GM12892 (cell line): ENCODE measurements around the gene NR0B2.

Source experiments
- POLR2A ChIP-seq: IDR thresholded peaks from 2 replicates; pipeline ENCODE4 v1.6.1; 2011; ENCODE audit warnings: low read depth, low read length, control low read depth
- POLR2AphosphoS5 ChIP-seq: IDR thresholded peaks from 2 replicates; pipeline ENCODE4 v1.6.1; 2011; ENCODE audit warnings: low read depth, low read length, control low read depth

- TF ChIP-seq POLR2A (no peak), POLR2AphosphoS5 (no peak)
Observed at GRCh38 chr1:26915204-26915842, 1.5 kb upstream of the NR0B2 start.
